GM12878 (cell line): ENCODE measurements around the gene CD69. TPM values are rescaled to one million over a fixed set of nuclear protein-coding genes. Genes with fewer than 3 reads are reported as not detected.

Experiments
- ATAC-seq: fragments of 200-7000 bp; cut with Tn5 transposase; 3 replicates; pipeline ENCODE4 v1.9.1; 2020; ENCODE audit warnings: mild to moderate bottlenecking, moderate library complexity
- BruUV-seq: library from RNA; stranded (reverse); fragments of 400-500 nt; replicated peaks from 2 replicates; lab custom pipeline; 2021; lab: Mats Ljungman, UMichigan
- CTCF ChIA-PET: fragments of 300-600 bp; sonication (Branson Sonifier 250); formaldehyde crosslinking; extraction: SDS; loops from one replicate; lab custom pipeline; 2021; ENCODE audit warnings: inconsistent platforms; lab: Yijun Ruan, JAX
- POLR2A ChIA-PET: fragments of 350-600 bp; formaldehyde crosslinking; extraction: SDS; loops from one replicate; lab custom pipeline; 2021; ENCODE audit warnings: inconsistent platforms; lab: Charles Lee
- RAD21 ChIA-PET: fragments of 300-600 bp; sonication (Branson Sonifier 250); formaldehyde crosslinking; loops from one replicate; lab custom pipeline; 2023; ENCODE audit warnings: antibody characterized with exemption; ENCODE audit not compliant: unreplicated experiment; lab: Charles Lee
- SMC1A ChIA-PET: fragments of 300-600 bp; sonication (Branson Sonifier 250); formaldehyde crosslinking; loops from one replicate; lab custom pipeline; 2023; ENCODE audit not compliant: unreplicated experiment, uncharacterized antibody; lab: Charles Lee
- DNase-seq: peaks from one replicate; pipeline ENCODE4 v3.0.0-alpha.2; 2011; ENCODE audit warnings: low read depth, low spot score
- FAIRE-seq: peaks from 3 replicates; lab custom pipeline; 2011; peaks lifted over from hg19 to GRCh38; lab: Jason Lieb, UNC
- H2AFZ ChIP-seq: 2 replicates; pipeline ENCODE4 v1.6.0; 2011; ENCODE audit warnings: low read depth, low read length, control low read depth; ENCODE audit not compliant: control insufficient read depth
- H3K27ac ChIP-seq: 2 replicates; pipeline ENCODE4 v1.5.1; 2011; ENCODE audit warnings: control low read depth; ENCODE audit not compliant: control insufficient read depth, insufficient read depth
- H3K27me3 ChIP-seq, 2 experiments: replicated peaks in 1 of 2; 2 replicates each; pipeline versions ENCODE4 v1.6.0 to v1.6.1; 2011; ENCODE audit warnings: low read length in 1 of 2; ENCODE audit not compliant: control insufficient read depth in 2 of 2, insufficient read depth in 2 of 2
- H3K36me3 ChIP-seq, 2 experiments: 2 replicates each; pipeline ENCODE4 v1.5.1; 2011; ENCODE audit warnings: low read length in 1 of 2; ENCODE audit not compliant: control insufficient read depth in 2 of 2, insufficient read depth in 2 of 2
- H3K4me1 ChIP-seq: 2 replicates; pipeline ENCODE4 v1.6.1; 2011; ENCODE audit warnings: mild to moderate bottlenecking, low read length, moderate library complexity, mixed read lengths; ENCODE audit not compliant: control insufficient read depth, insufficient read depth
- H3K4me2 ChIP-seq: 2 replicates; pipeline ENCODE4 v1.6.0; 2011; ENCODE audit warnings: control low read depth; ENCODE audit not compliant: control insufficient read depth, insufficient read depth
- H3K4me3 ChIP-seq: fragments of 200-600 bp; sonication (generic); 2 replicates; pipeline ENCODE4 v1.5.1; 2016
- H3K79me2 ChIP-seq: 2 replicates; pipeline ENCODE4 v1.6.0; 2011; ENCODE audit warnings: low read length; ENCODE audit not compliant: control insufficient read depth, insufficient read depth
- H3K9ac ChIP-seq: 2 replicates; pipeline ENCODE4 v1.8.0; 2011; ENCODE audit warnings: low read length, control low read depth, mixed read lengths; ENCODE audit not compliant: control insufficient read depth, insufficient read depth
- H3K9me3 ChIP-seq: replicated peaks from 3 replicates; pipeline ENCODE4 v1.5.1; 2011; ENCODE audit warnings: mild to moderate bottlenecking, low read length; ENCODE audit not compliant: control insufficient read depth, insufficient read depth
- H4K20me1 ChIP-seq: 2 replicates; pipeline ENCODE4 v1.6.0; 2011; ENCODE audit not compliant: control insufficient read depth, insufficient read depth
- CREM ChIP-seq: IDR thresholded peaks from 2 replicates; pipeline ENCODE4 v1.6.1; 2014; ENCODE audit warnings: antibody characterized with exemption, low read depth
- DPF2 ChIP-seq: fragments of 450-650 bp; IDR thresholded peaks from 2 replicates; pipeline ENCODE4 v1.6.1; 2017; ENCODE audit warnings: mild to moderate bottlenecking
- E2F8 ChIP-seq: fragments of 450-650 bp; IDR thresholded peaks from 2 replicates; pipeline ENCODE4 v1.6.1; 2018; ENCODE audit warnings: mild to moderate bottlenecking, low read depth, moderate library complexity; ENCODE audit not compliant: partially characterized antibody
- EED ChIP-seq: sonication (generic); IDR thresholded peaks from 2 replicates; pipeline ENCODE4 v1.6.1; 2016; ENCODE audit warnings: antibody characterized with exemption, low read depth
- GATAD2B ChIP-seq: fragments of 450-650 bp; conservative IDR thresholded peaks from 2 replicates; pipeline ENCODE4 v1.6.1; 2017; ENCODE audit warnings: low read depth, mild to moderate bottlenecking, moderate library complexity
- NFIC ChIP-seq: IDR thresholded peaks from 2 replicates; pipeline ENCODE4 v1.6.1; 2012; ENCODE audit warnings: low read depth, mild to moderate bottlenecking, inconsistent platforms, low read length, moderate library complexity
- NFYB ChIP-seq: IDR thresholded peaks from 2 replicates; pipeline ENCODE4 v1.6.1; 2011; ENCODE audit warnings: low read depth, mild to moderate bottlenecking, low read length, improper control_type of control experiment, moderate library complexity; ENCODE audit not compliant: insufficient read depth
- PBX3 ChIP-seq: IDR thresholded peaks from 2 replicates; pipeline ENCODE4 v1.6.1; 2011; ENCODE audit warnings: mild to moderate bottlenecking, low read depth, low read length, moderate library complexity; ENCODE audit not compliant: insufficient replicate concordance
- POU2F2 ChIP-seq: IDR thresholded peaks from 3 replicates; pipeline ENCODE4 v1.6.1; 2011; ENCODE audit warnings: low read depth, mild to moderate bottlenecking, low read length, borderline replicate concordance
- RAD21 ChIP-seq: IDR thresholded peaks from 2 replicates; pipeline ENCODE4 v1.6.1; 2011; ENCODE audit warnings: mild to moderate bottlenecking, low read depth, low read length, moderate library complexity; ENCODE audit not compliant: insufficient read depth
- STAT3 ChIP-seq: IDR thresholded peaks from 2 replicates; pipeline ENCODE4 v1.6.1; 2011; ENCODE audit warnings: low read depth, low read length, improper control_type of control experiment
- ZSCAN29 ChIP-seq: fragments of 450-650 bp; IDR thresholded peaks from 2 replicates; pipeline ENCODE4 v1.6.1; 2017; ENCODE audit warnings: mild to moderate bottlenecking, moderate library complexity
- WGBS: methylation state at CpG from one replicate; pipeline ENCODE4 v1.1.6; 2016; ENCODE audit warnings: low lambda C conversion rate; ENCODE audit not compliant: insufficient replicate concordance, insufficient coverage; ENCODE audit errors: missing lambda C conversion rate; 5-methylcytosine and 5-hydroxymethylcytosine counted together
- in situ Hi-C: fragments of 300-500 bp; cut with MboI; formaldehyde crosslinking; loops from 9 replicates; pipeline ENCODE4 v1.14.3; 2018; ENCODE audit warnings: mixed read lengths
- intact Hi-C: fragments of 100-400 bp; cut with micrococcal nuclease; formaldehyde crosslinking; loops from one replicate; pipeline ENCODE4 v1.14.2; 2022; ENCODE audit not compliant: unreplicated experiment
- polyA plus RNA-seq, 11 experiments: library from polyadenylated mRNA; depleted of rRNA in 4 of 11; unstranded in 6 of 11; stranded (reverse) in 5 of 11; fragments of >200 nt; fragmentation: Nextera tagmentation in 4 of 11; fragmentation: Illumina TruSeq in 1 of 11; extraction: Ambion mirVana in 4 of 11; extraction: Trizol in 1 of 11; gene quantifications; 1 replicate in 1 of 11; 2 replicates in 10 of 11; pipeline versions ENCODE4 v1.2.1 to v1.2.3, GENCODE V29; 2011 to 2016; ENCODE audit warnings: inconsistent platforms in 2 of 11, missing spikeins in 2 of 11, low read depth in 1 of 11
- total RNA-seq, 4 experiments: library from RNA; depleted of rRNA in 3 of 4; stranded (reverse); fragments of >200 nt in 3 of 4; fragmentation: Illumina TruSeq in 1 of 4; extraction: Trizol in 1 of 4; gene quantifications; 2 replicates each; pipeline versions ENCODE4 v1.2.1 to v1.2.3, GENCODE V29; 2013 to 2021
- TF ChIP-seq, protein P1 (sequence below): fragments of 450-650 bp; IDR thresholded peaks from 2 replicates; pipeline ENCODE4 v1.6.1; 2016; ENCODE audit warnings: mild to moderate bottlenecking
- TF ChIP-seq, protein P2 (sequence below): IDR thresholded peaks from 2 replicates; pipeline ENCODE4 v1.6.1; 2012; ENCODE audit warnings: low read length, inconsistent platforms

CD69 gene
- total and polyA plus RNA-seq, 10 of the 15 experiments (the other 5 are each of a cell fraction or from before 2014, with no cell fraction given): 7.3 to 156 (median 15.0) TPM

- H2AFZ ChIP-seq: no peak overlapping the region
- H3K9ac ChIP-seq: no peak overlapping the region
- in situ Hi-C loops (loop anchor here (5.0 kb wide), 1 partner anchor 46 kb away; no protein-coding TSS in a partner anchor), intact Hi-C loops (loop anchor here (5.0 kb wide), 1 partner anchor 116 kb away; the partner anchor contains the start of gene CLEC2B)
- no peaks in the 10 kb centered on the region for H3K9me3 ChIP-seq
- POLR2A ChIA-PET: interaction anchor here (0.7 to 3.1 kb wide), 8 partner anchors 9 to 48 kb away, joined by 3 to 10 read pairs (median 4); partner anchors contain the start of gene CD69
- RAD21 ChIA-PET: interaction anchor here (1.0 to 17.5 kb wide), 22 partner anchors 9 to 391 kb away, joined by 3 to 577 read pairs (median 8); partner anchors contain the start of genes CD69 and CLEC2B
- CTCF ChIA-PET: interaction anchor here (0.6 to 19.3 kb wide), 42 partner anchors 9 to 999 kb away, joined by 3 to 835 read pairs (median 6); partner anchors contain the start of genes CD69, CLEC1B and KLRF2
- no peak overlapping the region for H3K4me3 ChIP-seq
- SMC1A ChIA-PET: interaction anchor here (0.7 to 22.8 kb wide), 27 partner anchors 7 to 506 kb away, joined by 3 to 814 read pairs (median 6); partner anchors contain the start of genes CD69, CLEC2A and CLEC2D
- peaks cover 0 to 14% of the 10 kb centered on the region in 2 experiments; a peak in 3 of 4 replicates for H3K36me3 ChIP-seq
- peak; percentile 51 for ATAC-seq
- H4K20me1 ChIP-seq: no peaks in the 10 kb centered on the region
- BruUV-seq: no TSS peak
- 44% methylated on average over 9 of the region's 9 CpGs for WGBS
- H3K27ac ChIP-seq: no peak overlapping the region
- no peaks in the 10 kb centered on the region for H3K27me3 ChIP-seq
- no peaks in the 10 kb centered on the region for H3K4me1 ChIP-seq
- FAIRE-seq: peak; percentile 89
- peaks cover 3% of the 10 kb centered on the region; the same call in 1 of the 2 replicates for H3K79me2 ChIP-seq
- no peak overlapping the region; the same call in 1 of the 2 replicates for H3K4me2 ChIP-seq
- no peak for DNase-seq
- TF ChIP-seq POU2F2 (peak; percentile 79; the same call in 2 of the 3 replicates), STAT3 (no peak), DPF2 (no peak), EED (no peak), E2F8 (peak; percentile 40), ZSCAN29 (no peak), NFIC (0 out of 2 replicates have a peak, but pooled peaks have one; percentile 10), PBX3 (no peak), RAD21 (peak; percentile 67), CREM (no peak), GATAD2B (0 out of 2 replicates have a peak, but pooled peaks have one; percentile 44), NFYB (no peak)
- TF ChIP-seq, protein P1, sequence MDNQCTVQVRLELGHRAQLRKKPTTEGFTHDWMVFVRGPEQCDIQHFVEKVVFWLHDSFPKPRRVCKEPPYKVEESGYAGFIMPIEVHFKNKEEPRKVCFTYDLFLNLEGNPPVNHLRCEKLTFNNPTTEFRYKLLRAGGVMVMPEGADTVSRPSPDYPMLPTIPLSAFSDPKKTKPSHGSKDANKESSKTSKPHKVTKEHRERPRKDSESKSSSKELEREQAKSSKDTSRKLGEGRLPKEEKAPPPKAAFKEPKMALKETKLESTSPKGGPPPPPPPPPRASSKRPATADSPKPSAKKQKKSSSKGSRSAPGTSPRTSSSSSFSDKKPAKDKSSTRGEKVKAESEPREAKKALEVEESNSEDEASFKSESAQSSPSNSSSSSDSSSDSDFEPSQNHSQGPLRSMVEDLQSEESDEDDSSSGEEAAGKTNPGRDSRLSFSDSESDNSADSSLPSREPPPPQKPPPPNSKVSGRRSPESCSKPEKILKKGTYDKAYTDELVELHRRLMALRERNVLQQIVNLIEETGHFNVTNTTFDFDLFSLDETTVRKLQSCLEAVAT: peak; percentile 87
- TF ChIP-seq, protein P2, sequence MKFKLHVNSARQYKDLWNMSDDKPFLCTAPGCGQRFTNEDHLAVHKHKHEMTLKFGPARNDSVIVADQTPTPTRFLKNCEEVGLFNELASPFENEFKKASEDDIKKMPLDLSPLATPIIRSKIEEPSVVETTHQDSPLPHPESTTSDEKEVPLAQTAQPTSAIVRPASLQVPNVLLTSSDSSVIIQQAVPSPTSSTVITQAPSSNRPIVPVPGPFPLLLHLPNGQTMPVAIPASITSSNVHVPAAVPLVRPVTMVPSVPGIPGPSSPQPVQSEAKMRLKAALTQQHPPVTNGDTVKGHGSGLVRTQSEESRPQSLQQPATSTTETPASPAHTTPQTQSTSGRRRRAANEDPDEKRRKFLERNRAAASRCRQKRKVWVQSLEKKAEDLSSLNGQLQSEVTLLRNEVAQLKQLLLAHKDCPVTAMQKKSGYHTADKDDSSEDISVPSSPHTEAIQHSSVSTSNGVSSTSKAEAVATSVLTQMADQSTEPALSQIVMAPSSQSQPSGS: peak; percentile 48
Measured at GRCh38 chr12:9751204-9752144, 9.2 kb downstream of the CD69 start.
